SK-N-SH treated with all-trans-retinoic acid at 6 μM for 48 hours (cell line): ENCODE results near the gene NAT14.

ENCODE experiments used
- CSDC2 ChIP-seq: fragments of 250-450 bp; sonication (Bioruptor Pico); IDR thresholded peaks from 2 replicates; pipeline ENCODE4 v1.5.0; 2020; ENCODE audit warnings: mild to moderate bottlenecking, moderate library complexity
- PATZ1 ChIP-seq: fragments of 250-450 bp; sonication (Bioruptor Pico); IDR thresholded peaks from 2 replicates; pipeline ENCODE4 v1.8.0; 2020; ENCODE audit warnings: mild to moderate bottlenecking, moderate library complexity, borderline replicate concordance
- PPARA ChIP-seq: fragments of 250-450 bp; sonication (Bioruptor Pico); IDR thresholded peaks from 2 replicates; pipeline ENCODE4 v1.5.0; 2020; ENCODE audit warnings: mild to moderate bottlenecking, borderline replicate concordance
- RARB ChIP-seq: fragments of 250-450 bp; sonication (Bioruptor Pico); IDR thresholded peaks from 2 replicates; pipeline ENCODE4 v1.8.0; 2021; ENCODE audit warnings: mild to moderate bottlenecking, moderate library complexity
- TSHZ2 ChIP-seq: fragments of 250-450 bp; sonication (Bioruptor Pico); IDR thresholded peaks from 2 replicates; pipeline ENCODE4 v1.5.0; 2020; ENCODE audit warnings: mild to moderate bottlenecking, moderate library complexity
- ZC3H10 ChIP-seq: fragments of 250-450 bp; sonication (Bioruptor Pico); IDR thresholded peaks from 2 replicates; pipeline ENCODE4 v1.5.1; 2021; ENCODE audit warnings: mild to moderate bottlenecking, moderate library complexity
- ZFP3 ChIP-seq: fragments of 250-450 bp; sonication (Bioruptor Pico); IDR thresholded peaks from 2 replicates; pipeline ENCODE4 v1.5.0; 2020; ENCODE audit warnings: mild to moderate bottlenecking, moderate library complexity
- ZFP30 ChIP-seq: fragments of 450-650 bp; formaldehyde crosslinking; IDR thresholded peaks from 2 replicates; pipeline ENCODE4 v1.5.0; 2022; ENCODE audit warnings: mild to moderate bottlenecking, moderate library complexity
- ZNF70 ChIP-seq: fragments of 450-650 bp; formaldehyde crosslinking; IDR thresholded peaks from 2 replicates; pipeline ENCODE4 v1.5.0; 2020; ENCODE audit warnings: mild to moderate bottlenecking, moderate library complexity
- ZNF8 ChIP-seq: fragments of 450-650 bp; formaldehyde crosslinking; IDR thresholded peaks from 2 replicates; pipeline ENCODE4 v1.5.0; 2020; ENCODE audit warnings: mild to moderate bottlenecking, moderate library complexity

DNA sequence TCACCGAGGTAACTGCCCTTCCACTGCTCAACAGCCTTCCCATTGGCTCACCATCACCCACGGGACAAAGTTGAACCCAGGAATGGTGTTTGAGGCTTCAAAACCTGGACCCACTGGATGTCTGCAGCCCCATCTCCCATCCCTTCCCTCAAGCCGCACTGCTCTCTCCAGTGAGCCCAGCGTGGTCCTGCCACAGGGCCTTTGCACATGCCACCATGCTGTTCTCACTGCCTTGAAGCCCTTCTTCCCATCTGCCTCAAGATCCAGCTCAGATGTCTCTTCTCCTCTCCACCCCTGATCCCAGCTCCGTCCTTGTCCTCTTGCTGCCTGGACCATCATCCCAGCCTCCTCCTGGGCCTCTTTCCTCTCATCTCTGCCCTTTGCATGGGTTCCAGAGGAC is 45.9 kb upstream of the NAT14 start:
- TF ChIP-seq ZNF8 (CRISPR knock-in tag): no peak
- no peak for TF ChIP-seq PPARA (CRISPR knock-in tag)
- no peak for TF ChIP-seq RARB (CRISPR knock-in tag)
- TF ChIP-seq ZC3H10 (CRISPR knock-in tag): no peak
- no peak for TF ChIP-seq CSDC2 (CRISPR knock-in tag)
- TF ChIP-seq ZFP30 (CRISPR knock-in tag): no peak
- TF ChIP-seq ZFP3 (CRISPR knock-in tag): no peak
- TF ChIP-seq TSHZ2 (CRISPR knock-in tag): no peak
- no peak for TF ChIP-seq PATZ1 (CRISPR knock-in tag)
- TF ChIP-seq ZNF70 (CRISPR knock-in tag): no peak
